ENCODE measurements around the gene SH3RF3.
A peak's percentile ranks its signal among the peaks of the same experiment; 100 is the strongest.
"Not testable (repeated sequence)": the region's sequence is repeated elsewhere in the genome, so short reads cannot be mapped to it uniquely, and the experiment has no call there.

Gene SH3RF3

GRCh38 chr2:109535217-109535946 lies 406.4 kb downstream of the SH3RF3 start:
- DNase-seq: no peak

- not testable (repeated sequence) for DNase-seq
Observed at GRCh38 chr2:109536556-109536955, 407.6 kb downstream of the SH3RF3 start.

- DNase-seq: no peak
Observed at GRCh38 chr2:109537565-109538222, 408.7 kb downstream of the SH3RF3 start.

GRCh38 chr2:109538546-109538945 lies 409.5 kb downstream of the SH3RF3 start:
- no peak for DNase-seq

GRCh38 chr2:109542384-109542783 lies 413.4 kb downstream of the SH3RF3 start:
- no peak for DNase-seq

- DNase-seq: peak; percentile 32 to 45
Observed at GRCh38 chr2:109545828-109546713, 417.1 kb downstream of the SH3RF3 start.

- no peak for DNase-seq
Observed at GRCh38 chr2:109547280-109547679, 418.3 kb downstream of the SH3RF3 start.

GRCh38 chr2:109549016-109549590 lies 420.1 kb downstream of the SH3RF3 start:
- no peak for DNase-seq
